WTC11 (cell line): ENCODE data around the gene RIN1. TPM values are rescaled to one million over a fixed set of nuclear protein-coding genes. Genes with fewer than 3 reads are reported as not detected.
"Not testable (repeated sequence)": the region's sequence is repeated elsewhere in the genome, so short reads cannot be mapped to it uniquely, and the experiment has no call there.

Experiments
- ATAC-seq: fragments of 200-7000 bp; cut with Tn5 transposase; 2 replicates; pipeline ENCODE4 v1.10.0; 2021; ENCODE audit warnings: mild to moderate bottlenecking, moderate library complexity
- CTCF ChIA-PET: fragments of 300-600 bp; sonication (Branson Sonifier 250); formaldehyde crosslinking; loops from one replicate; lab custom pipeline; 2021; ENCODE audit warnings: antibody characterized with exemption; lab: Charles Lee
- POLR2A ChIA-PET: fragments of 350-600 bp; sonication (Branson Sonifier 250); formaldehyde crosslinking; loops from one replicate; lab custom pipeline; 2021; ENCODE audit warnings: antibody characterized with exemption; lab: Charles Lee
- DNase-seq: peaks from one replicate; pipeline ENCODE4 v3.0.0; 2021; ENCODE audit warnings: low spot score
- H3K27ac Mint-ChIP-seq: 2 replicates; pipeline ENCODE4 v1.8.0; 2021; ENCODE audit warnings: mixed read lengths
- H3K27me3 Mint-ChIP-seq: 2 replicates; pipeline ENCODE4 v1.8.0; 2021; ENCODE audit warnings: low read depth, mild to moderate bottlenecking, moderate library complexity, mixed read lengths
- H3K36me3 Mint-ChIP-seq: 2 replicates; pipeline ENCODE4 v1.8.0; 2021; ENCODE audit warnings: mixed read lengths
- H3K4me1 Mint-ChIP-seq: 2 replicates; pipeline ENCODE4 v1.8.0; 2022; ENCODE audit warnings: mixed read lengths
- H3K4me3 Mint-ChIP-seq: 2 replicates; pipeline ENCODE4 v1.8.0; 2021; ENCODE audit warnings: mild to moderate bottlenecking, moderate library complexity, mixed read lengths
- H3K9me3 Mint-ChIP-seq: 2 replicates; pipeline ENCODE4 v1.8.0; 2021; ENCODE audit warnings: mixed read lengths
- ATF1 ChIP-seq: sonication (generic); formaldehyde crosslinking; IDR thresholded peaks from 2 replicates; pipeline ENCODE4 v1.8.1; 2023; ENCODE audit warnings: mild to moderate bottlenecking, moderate library complexity, missing genetic modification reagents
- CREM ChIP-seq: sonication (generic); formaldehyde crosslinking; IDR thresholded peaks from 2 replicates; pipeline ENCODE4 v1.8.1; 2022; ENCODE audit warnings: mild to moderate bottlenecking, missing genetic modification reagents, moderate library complexity
- EMX1 ChIP-seq: fragments of 250-450 bp; sonication (Bioruptor Pico); IDR thresholded peaks from 2 replicates; pipeline ENCODE4 v1.8.0; 2021; ENCODE audit warnings: mild to moderate bottlenecking
- ETV6 ChIP-seq: sonication (generic); formaldehyde crosslinking; IDR thresholded peaks from 2 replicates; pipeline ENCODE4 v1.8.1; 2022; ENCODE audit warnings: mild to moderate bottlenecking, missing genetic modification reagents
- GABPB1 ChIP-seq: sonication (generic); formaldehyde crosslinking; IDR thresholded peaks from 2 replicates; pipeline ENCODE4 v1.8.1; 2023; ENCODE audit warnings: mild to moderate bottlenecking, missing genetic modification reagents
- KAT7 ChIP-seq: sonication (generic); formaldehyde crosslinking; IDR thresholded peaks from 2 replicates; pipeline ENCODE4 v1.8.1; 2023; ENCODE audit warnings: missing genetic modification reagents, mild to moderate bottlenecking, borderline replicate concordance
- MAX ChIP-seq: sonication (generic); formaldehyde crosslinking; IDR thresholded peaks from 2 replicates; pipeline ENCODE4 v1.8.0; 2022; ENCODE audit warnings: mild to moderate bottlenecking, missing genetic modification reagents
- NFATC4 ChIP-seq: fragments of 250-450 bp; sonication (Bioruptor Pico); IDR thresholded peaks from 2 replicates; pipeline ENCODE4 v1.9.0; 2021; ENCODE audit warnings: mild to moderate bottlenecking
- OVOL2 ChIP-seq: fragments of 250-450 bp; sonication (Bioruptor Pico); IDR thresholded peaks from 2 replicates; pipeline ENCODE4 v1.9.0; 2021; ENCODE audit warnings: mild to moderate bottlenecking, borderline replicate concordance
- PRRX2 ChIP-seq: fragments of 250-450 bp; sonication (Bioruptor Pico); IDR thresholded peaks from 2 replicates; pipeline ENCODE4 v1.8.0; 2021; ENCODE audit warnings: mild to moderate bottlenecking
- SOX15 ChIP-seq: fragments of 250-450 bp; sonication (Bioruptor Pico); IDR thresholded peaks from 2 replicates; pipeline ENCODE4 v1.9.0; 2021; ENCODE audit warnings: mild to moderate bottlenecking
- SP1 ChIP-seq: sonication (generic); formaldehyde crosslinking; conservative IDR thresholded peaks from 2 replicates; pipeline ENCODE4 v1.8.1; 2022; ENCODE audit warnings: missing genetic modification reagents
- ZBTB21 ChIP-seq: sonication (generic); formaldehyde crosslinking; IDR thresholded peaks from 2 replicates; pipeline ENCODE4 v1.8.1; 2023; ENCODE audit warnings: mild to moderate bottlenecking, missing genetic modification reagents, borderline replicate concordance
- ZNF281 ChIP-seq: sonication (generic); formaldehyde crosslinking; IDR thresholded peaks from 2 replicates; pipeline ENCODE4 v1.8.0; 2023; ENCODE audit warnings: mild to moderate bottlenecking, missing genetic modification reagents
- ZNF671 ChIP-seq: fragments of 250-450 bp; sonication (Bioruptor Pico); IDR thresholded peaks from 2 replicates; pipeline ENCODE4 v1.8.0; 2021; ENCODE audit warnings: mild to moderate bottlenecking
- total RNA-seq: library from RNA; stranded (reverse); gene quantifications from 3 replicates; pipeline ENCODE4 v1.2.3, GENCODE V29; 2021
- TF ChIP-seq, protein P1 (sequence below): sonication (generic); formaldehyde crosslinking; IDR thresholded peaks from 2 replicates; pipeline ENCODE4 v1.8.0; 2023; ENCODE audit warnings: missing genetic modification reagents, mild to moderate bottlenecking, borderline replicate concordance
- TF ChIP-seq, protein P2 (sequence below): sonication (generic); formaldehyde crosslinking; IDR thresholded peaks from 2 replicates; pipeline ENCODE4 v1.8.1; 2022; ENCODE audit warnings: mild to moderate bottlenecking, moderate library complexity, missing genetic modification reagents

RIN1 gene
- total RNA-seq, 1 experiment from 2014 or later: 5.0 TPM

GRCh38 chr11:66336234-66337102 lies at the start of gene RIN1 (continued):
- TF ChIP-seq EMX1 (0 out of 2 replicates have a peak, but pooled peaks have one; percentile 54), NFATC4 (no peak), OVOL2 (no peak), SOX15 (CRISPR knock-in tag) (no peak), GABPB1 (CRISPR knock-in tag) (peak; percentile 79), CREM (CRISPR knock-in tag) (0 out of 2 replicates have a peak, but pooled peaks have one; percentile 39), MAX (CRISPR knock-in tag) (no peak), ZNF281 (CRISPR knock-in tag) (no peak), KAT7 (CRISPR knock-in tag) (no peak), ATF1 (CRISPR knock-in tag) (no peak), ZNF671 (CRISPR knock-in tag) (no peak), ZBTB21 (no peak), PRRX2 (CRISPR knock-in tag) (0 out of 2 replicates have a peak, but pooled peaks have one; percentile 27), SP1 (CRISPR knock-in tag) (0 out of 2 replicates have a peak, but pooled peaks have one; percentile 46), ETV6 (CRISPR knock-in tag) (no peak)
- TF ChIP-seq, protein P1, sequence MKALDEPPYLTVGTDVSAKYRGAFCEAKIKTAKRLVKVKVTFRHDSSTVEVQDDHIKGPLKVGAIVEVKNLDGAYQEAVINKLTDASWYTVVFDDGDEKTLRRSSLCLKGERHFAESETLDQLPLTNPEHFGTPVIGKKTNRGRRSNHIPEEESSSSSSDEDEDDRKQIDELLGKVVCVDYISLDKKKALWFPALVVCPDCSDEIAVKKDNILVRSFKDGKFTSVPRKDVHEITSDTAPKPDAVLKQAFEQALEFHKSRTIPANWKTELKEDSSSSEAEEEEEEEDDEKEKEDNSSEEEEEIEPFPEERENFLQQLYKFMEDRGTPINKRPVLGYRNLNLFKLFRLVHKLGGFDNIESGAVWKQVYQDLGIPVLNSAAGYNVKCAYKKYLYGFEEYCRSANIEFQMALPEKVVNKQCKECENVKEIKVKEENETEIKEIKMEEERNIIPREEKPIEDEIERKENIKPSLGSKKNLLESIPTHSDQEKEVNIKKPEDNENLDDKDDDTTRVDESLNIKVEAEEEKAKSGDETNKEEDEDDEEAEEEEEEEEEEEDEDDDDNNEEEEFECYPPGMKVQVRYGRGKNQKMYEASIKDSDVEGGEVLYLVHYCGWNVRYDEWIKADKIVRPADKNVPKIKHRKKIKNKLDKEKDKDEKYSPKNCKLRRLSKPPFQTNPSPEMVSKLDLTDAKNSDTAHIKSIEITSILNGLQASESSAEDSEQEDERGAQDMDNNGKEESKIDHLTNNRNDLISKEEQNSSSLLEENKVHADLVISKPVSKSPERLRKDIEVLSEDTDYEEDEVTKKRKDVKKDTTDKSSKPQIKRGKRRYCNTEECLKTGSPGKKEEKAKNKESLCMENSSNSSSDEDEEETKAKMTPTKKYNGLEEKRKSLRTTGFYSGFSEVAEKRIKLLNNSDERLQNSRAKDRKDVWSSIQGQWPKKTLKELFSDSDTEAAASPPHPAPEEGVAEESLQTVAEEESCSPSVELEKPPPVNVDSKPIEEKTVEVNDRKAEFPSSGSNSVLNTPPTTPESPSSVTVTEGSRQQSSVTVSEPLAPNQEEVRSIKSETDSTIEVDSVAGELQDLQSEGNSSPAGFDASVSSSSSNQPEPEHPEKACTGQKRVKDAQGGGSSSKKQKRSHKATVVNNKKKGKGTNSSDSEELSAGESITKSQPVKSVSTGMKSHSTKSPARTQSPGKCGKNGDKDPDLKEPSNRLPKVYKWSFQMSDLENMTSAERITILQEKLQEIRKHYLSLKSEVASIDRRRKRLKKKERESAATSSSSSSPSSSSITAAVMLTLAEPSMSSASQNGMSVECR (CRISPR knock-in tag): no peak
- TF ChIP-seq, protein P2, sequence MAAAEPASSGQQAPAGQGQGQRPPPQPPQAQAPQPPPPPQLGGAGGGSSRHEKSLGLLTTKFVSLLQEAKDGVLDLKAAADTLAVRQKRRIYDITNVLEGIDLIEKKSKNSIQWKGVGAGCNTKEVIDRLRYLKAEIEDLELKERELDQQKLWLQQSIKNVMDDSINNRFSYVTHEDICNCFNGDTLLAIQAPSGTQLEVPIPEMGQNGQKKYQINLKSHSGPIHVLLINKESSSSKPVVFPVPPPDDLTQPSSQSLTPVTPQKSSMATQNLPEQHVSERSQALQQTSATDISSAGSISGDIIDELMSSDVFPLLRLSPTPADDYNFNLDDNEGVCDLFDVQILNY (CRISPR knock-in tag): no peak

- H3K4me3 Mint-ChIP-seq, H3K27ac Mint-ChIP-seq, H3K36me3 Mint-ChIP-seq, POLR2A ChIA-PET, H3K9me3 Mint-ChIP-seq, ATAC-seq, DNase-seq: not testable (repeated sequence)
- CTCF ChIA-PET: interaction anchor here (0.6 to 4.0 kb wide), 10 partner anchors 10 to 293 kb away, joined by 3 to 53 read pairs (median 20); partner anchors contain the start of genes MRPL11, RBM4B, RIN1 and SLC29A2
- Mint-ChIP-seq H3K4me1 (peaks cover 10% of the 10 kb centered on the region), H3K27me3 (peaks cover 10% of the 10 kb centered on the region)
Observed at GRCh38 chr11:66384316-66384715, 48.1 kb upstream of the RIN1 start.

GRCh38 chr11:66380264-66380663 lies 44.0 kb upstream of the RIN1 start:
- H3K4me3 Mint-ChIP-seq, H3K4me1 Mint-ChIP-seq, POLR2A ChIA-PET, DNase-seq, H3K9me3 Mint-ChIP-seq, H3K27me3 Mint-ChIP-seq, H3K36me3 Mint-ChIP-seq: not testable (repeated sequence)
- ATAC-seq: peak; percentile 38; the same call in 1 of the 2 replicates
- CTCF ChIA-PET: interaction anchor here (0.6 to 4.4 kb wide), 5 partner anchors 9 to 464 kb away, joined by 3 to 29 read pairs (median 3); no protein-coding TSS in a partner anchor
- H3K27ac Mint-ChIP-seq: 0 out of 2 replicates have a peak overlapping the region, but pooled peaks have one; percentile 65

GRCh38 chr11:66373690-66374287 lies 37.6 kb upstream of the RIN1 start:
- H3K27me3 Mint-ChIP-seq, H3K27ac Mint-ChIP-seq, H3K9me3 Mint-ChIP-seq, DNase-seq, H3K4me3 Mint-ChIP-seq, ATAC-seq, POLR2A ChIA-PET: not testable (repeated sequence)
- H3K36me3 Mint-ChIP-seq: peaks cover 11% of the 10 kb centered on the region
- CTCF ChIA-PET: interaction anchor here (0.7 to 6.8 kb wide), 6 partner anchors 12 to 707 kb away, joined by 3 to 45 read pairs (median 7); partner anchors contain the start of gene B4GAT1
- H3K4me1 Mint-ChIP-seq: peaks cover 23% of the 10 kb centered on the region
